AG09309 (cell line): Measurements from ENCODE around the gene PRKG1.

Experiments used
- DNase-seq: peaks from one replicate; pipeline ENCODE4 v3.0.0-alpha.2; 2010; ENCODE audit warnings: low read depth
- H3K4me3 ChIP-seq: 2 replicates; pipeline ENCODE4 v1.5.1; 2011; ENCODE audit warnings: mild to moderate bottlenecking, low read depth, low read length, moderate library complexity; ENCODE audit not compliant: control insufficient read depth
- CTCF ChIP-seq: IDR thresholded peaks from 2 replicates; pipeline ENCODE4 v1.5.1; 2011; ENCODE audit warnings: mild to moderate bottlenecking, low read depth, low read length, inconsistent platforms; ENCODE audit not compliant: insufficient read depth, control insufficient read depth; ENCODE audit errors: missing control alignments

PRKG1 gene

DNA sequence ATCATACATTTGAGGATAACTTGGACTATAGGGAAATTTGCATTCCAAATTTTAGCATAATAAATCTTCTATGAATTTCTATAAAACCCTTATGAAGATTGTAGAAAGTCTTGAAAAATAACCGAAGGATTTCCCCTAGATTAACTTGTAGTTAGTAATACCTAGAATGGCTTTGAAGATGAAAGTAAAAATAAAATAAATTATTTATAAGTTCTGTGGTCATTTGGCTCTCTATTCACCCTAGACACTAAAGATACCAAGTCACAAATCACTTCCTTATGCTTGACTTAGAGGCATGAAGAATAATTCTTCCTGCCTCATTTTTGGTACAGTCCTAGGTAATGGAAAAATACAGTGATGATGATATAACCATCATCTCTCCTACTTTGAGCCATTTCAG lies 545.8 kb downstream of the PRKG1 start:
- H3K4me3 ChIP-seq = no peak overlapping the region
- DNase-seq = no peak
- TF ChIP-seq CTCF = no peak

DNA sequence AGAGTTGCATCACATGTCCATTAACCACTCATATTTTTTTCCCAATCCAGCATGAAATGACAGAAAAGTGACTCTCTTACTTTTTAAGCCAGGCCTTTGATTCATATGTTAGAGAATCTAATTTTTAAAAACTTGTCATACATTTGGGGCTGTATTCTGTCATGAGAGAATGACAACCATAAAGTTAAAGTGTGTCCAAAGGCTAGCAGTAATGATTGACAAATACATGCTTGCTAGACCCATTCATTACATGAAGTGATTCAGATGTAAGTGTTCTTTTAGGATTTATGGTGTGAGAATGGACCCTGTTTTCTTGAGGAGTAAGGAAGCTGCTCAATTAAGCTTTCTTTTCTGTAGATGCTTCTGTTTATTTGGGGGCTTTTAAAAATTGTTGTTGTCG lies 549.7 kb downstream of the PRKG1 start:
- TF ChIP-seq CTCF = no peak
- no peak overlapping the region for H3K4me3 ChIP-seq
- no peak for DNase-seq

DNA sequence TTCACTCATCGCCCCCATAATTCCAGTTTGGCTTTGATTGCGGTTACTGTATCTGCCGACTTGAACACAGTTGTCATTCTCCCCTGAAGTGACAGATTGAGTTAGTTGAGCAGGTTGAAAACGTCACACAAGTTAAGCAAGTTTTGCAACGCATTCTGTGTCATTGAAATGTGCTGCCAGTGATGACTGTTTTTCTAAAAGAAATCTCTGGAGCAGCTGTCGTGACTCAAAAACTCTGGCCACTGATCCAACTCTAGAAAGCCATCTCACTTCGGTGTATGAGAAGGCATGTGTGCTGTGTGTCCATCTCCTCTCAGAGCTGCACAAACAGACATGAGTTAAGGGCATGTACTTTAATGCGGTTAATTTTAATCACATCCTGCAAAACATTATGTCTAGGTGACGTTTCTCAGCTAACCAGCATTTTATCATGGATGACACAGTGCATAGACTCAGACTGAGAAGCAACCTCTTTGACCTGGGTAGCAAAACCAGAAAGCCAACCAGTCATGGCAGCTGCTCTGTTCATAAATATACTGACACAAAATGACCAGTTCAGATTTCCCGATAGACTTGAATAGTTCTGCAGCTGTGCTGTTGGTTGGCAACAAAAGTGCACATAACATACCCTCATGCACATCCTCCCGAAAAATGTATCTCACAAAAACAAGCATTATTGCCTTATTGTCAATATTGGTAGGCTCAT lies 555.8 kb downstream of the PRKG1 start:
- no peak overlapping the region for H3K4me3 ChIP-seq
- TF ChIP-seq CTCF = no peak
- DNase-seq = no peak

- TF ChIP-seq CTCF = no peak
- no peak for DNase-seq
- no peak overlapping the region for H3K4me3 ChIP-seq
These were observed 556.3 kb downstream of the PRKG1 start for GRCh38 chr10:51630640-51631005.

GRCh38 chr10:51635436-51635835 lies 561.1 kb downstream of the PRKG1 start:
- no peak for DNase-seq
- no peak overlapping the region for H3K4me3 ChIP-seq

DNA sequence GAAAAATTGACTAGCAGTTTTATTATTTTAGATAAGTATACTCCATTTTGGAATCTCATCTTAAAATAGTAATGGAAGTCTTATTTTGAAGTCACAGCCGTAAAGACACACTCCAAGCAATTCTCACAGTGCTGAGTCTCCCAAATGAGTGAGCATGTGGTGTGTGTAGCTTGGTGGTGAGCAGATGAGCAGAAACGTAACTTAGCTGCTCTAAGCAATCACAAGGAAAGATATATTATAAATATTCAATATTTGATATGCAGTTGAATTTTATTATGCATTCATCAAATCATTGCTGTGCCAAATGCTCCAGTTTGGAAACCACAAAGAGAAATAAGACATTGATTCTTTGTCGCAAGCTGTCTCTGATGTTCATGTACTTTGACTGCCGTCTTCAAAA lies 563.9 kb downstream of the PRKG1 start:
- DNase-seq = no peak
- TF ChIP-seq CTCF = no peak
- H3K4me3 ChIP-seq = no peak overlapping the region

More at GRCh38 chr10:51635436-51635835, 561.1 kb downstream of the PRKG1 start:
- no peak for TF ChIP-seq CTCF

GRCh38 chr10:51638737-51639136 lies 564.5 kb downstream of the PRKG1 start:
- no peak for TF ChIP-seq CTCF
- no peak for DNase-seq
- no peak overlapping the region for H3K4me3 ChIP-seq
